Loucy (cell line): Measurements from ENCODE around the gene SLC6A18.

Experiments used
- H2AFZ ChIP-seq: fragments of 200-600 bp; sonication (generic); 2 replicates; pipeline ENCODE4 v1.6.0; 2016; ENCODE audit warnings: antibody characterized with exemption, mild to moderate bottlenecking, low read length, moderate library complexity
- H3F3A ChIP-seq: fragments of 200-600 bp; 2 replicates; pipeline ENCODE4 v1.6.0; 2016; ENCODE audit warnings: antibody characterized with exemption, low read depth, mild to moderate bottlenecking
- H3K27me3 ChIP-seq: fragments of 200-600 bp; sonication (generic); 2 replicates; pipeline ENCODE4 v1.6.1; 2014; ENCODE audit warnings: low read length, mild to moderate bottlenecking; ENCODE audit not compliant: insufficient read depth, poor library complexity, severe bottlenecking
- H3K36me3 ChIP-seq: fragments of 200-600 bp; sonication (generic); 2 replicates; pipeline ENCODE4 v1.6.1; 2016; ENCODE audit warnings: low read length; ENCODE audit not compliant: insufficient read depth
- H3K4me1 ChIP-seq: fragments of 200-600 bp; sonication (generic); 2 replicates; pipeline ENCODE4 v1.5.1; 2014; ENCODE audit warnings: low read length, mild to moderate bottlenecking; ENCODE audit not compliant: insufficient read depth, poor library complexity, severe bottlenecking
- H3K4me2 ChIP-seq: fragments of 200-600 bp; sonication (generic); 2 replicates; pipeline ENCODE4 v1.6.0; 2014; ENCODE audit warnings: antibody characterized with exemption, low read length, low read depth, mild to moderate bottlenecking; ENCODE audit not compliant: poor library complexity, severe bottlenecking
- H3K4me3 ChIP-seq: fragments of 200-600 bp; sonication (generic); 2 replicates; pipeline ENCODE4 v1.5.1; 2014; ENCODE audit warnings: low read length, mild to moderate bottlenecking, mixed read lengths; ENCODE audit not compliant: poor library complexity, severe bottlenecking
- H3K79me2 ChIP-seq: fragments of 200-600 bp; sonication (generic); 2 replicates; pipeline ENCODE4 v1.6.1; 2014; ENCODE audit warnings: low read length; ENCODE audit not compliant: insufficient read depth
- H3K9ac ChIP-seq: fragments of 200-600 bp; sonication (generic); 2 replicates; pipeline ENCODE4 v1.6.0; 2014; ENCODE audit warnings: mild to moderate bottlenecking, low read depth, low read length, moderate library complexity; ENCODE audit not compliant: poor library complexity, severe bottlenecking
- H3K9me2 ChIP-seq: fragments of 200-600 bp; sonication (generic); replicated peaks from 2 replicates; pipeline ENCODE4 v1.6.1; 2016; ENCODE audit warnings: low read depth, low read length, mixed read lengths
- H3K9me3 ChIP-seq: fragments of 200-600 bp; sonication (generic); 2 replicates; pipeline ENCODE4 v1.6.1; 2014; ENCODE audit warnings: mild to moderate bottlenecking, antibody characterized with exemption, low read length, low read depth; ENCODE audit not compliant: insufficient read depth
- H4K20me1 ChIP-seq: fragments of 200-600 bp; sonication (generic); 2 replicates; pipeline ENCODE4 v1.6.0; 2014; ENCODE audit warnings: antibody characterized with exemption, low read length, mild to moderate bottlenecking; ENCODE audit not compliant: insufficient read depth, poor library complexity, severe bottlenecking
- CTCF ChIP-seq: fragments of 200-600 bp; sonication (generic); conservative IDR thresholded peaks from 2 replicates; pipeline ENCODE4 v1.5.1; 2014; ENCODE audit warnings: mild to moderate bottlenecking, antibody characterized with exemption, low read length
- EZH2phosphoT487 ChIP-seq: fragments of 200-600 bp; IDR thresholded peaks from 2 replicates; pipeline ENCODE4 v1.6.1; 2018; ENCODE audit warnings: antibody characterized with exemption, mild to moderate bottlenecking, moderate library complexity, borderline replicate concordance

Gene SLC6A18

DNA sequence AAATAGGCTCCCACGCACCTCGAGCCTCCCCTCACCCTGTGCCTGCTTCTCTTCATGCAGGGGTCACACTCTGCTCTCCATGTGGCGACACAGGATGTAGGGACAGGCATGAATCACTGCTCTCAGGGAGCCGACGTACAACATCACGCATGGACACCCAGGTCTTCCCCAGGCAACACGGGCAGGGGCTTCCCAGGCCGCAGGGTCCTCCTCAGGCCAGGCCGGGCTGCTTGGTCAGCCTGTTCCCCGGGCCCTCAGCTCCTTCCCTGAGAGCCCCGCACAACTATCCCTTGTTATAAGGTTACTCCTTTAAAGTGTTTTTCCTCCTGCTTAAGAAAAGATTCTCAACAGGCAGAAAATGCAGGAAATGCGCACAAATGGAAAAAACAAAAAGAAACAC, 1.1 kb downstream of the SLC6A18 start:
- Histone ChIP-seq H3K9ac (no peak overlapping the region), H3F3A (peaks cover 15% of the 10 kb centered on the region), H2AFZ (no peak overlapping the region), H3K9me3 (no peaks in the 10 kb centered on the region), H4K20me1 (no peaks in the 10 kb centered on the region), H3K9me2 (no peaks in the 10 kb centered on the region), H3K4me1 (peaks cover 52% of the 10 kb centered on the region), H3K4me2 (no peak overlapping the region), H3K27me3 (no peaks in the 10 kb centered on the region), H3K79me2 (no peaks in the 10 kb centered on the region), H3K36me3 (no peaks in the 10 kb centered on the region), H3K4me3 (no peak overlapping the region)
- no peak for TF ChIP-seq CTCF
- TF ChIP-seq EZH2phosphoT487, result no peak

GRCh38 chr5:1226839-1227581, 1.8 kb downstream of the SLC6A18 start:
- no peaks in the 10 kb centered on the region for H4K20me1 ChIP-seq
- H3K79me2 ChIP-seq, result no peaks in the 10 kb centered on the region
- peaks cover 15% of the 10 kb centered on the region for H3F3A ChIP-seq
- no peaks in the 10 kb centered on the region for H3K36me3 ChIP-seq
- H3K4me1 ChIP-seq, result peaks cover 59% of the 10 kb centered on the region
- no peak overlapping the region for H2AFZ ChIP-seq
- H3K4me3 ChIP-seq, result peak overlapping the region; percentile 63
- no peaks in the 10 kb centered on the region for H3K9me3 ChIP-seq
- H3K9ac ChIP-seq, result no peak overlapping the region
- TF ChIP-seq CTCF, result no peak
- no peak for TF ChIP-seq EZH2phosphoT487
- H3K9me2 ChIP-seq, result no peaks in the 10 kb centered on the region
- H3K4me2 ChIP-seq, result peak overlapping the region; percentile 83
- no peaks in the 10 kb centered on the region for H3K27me3 ChIP-seq

DNA sequence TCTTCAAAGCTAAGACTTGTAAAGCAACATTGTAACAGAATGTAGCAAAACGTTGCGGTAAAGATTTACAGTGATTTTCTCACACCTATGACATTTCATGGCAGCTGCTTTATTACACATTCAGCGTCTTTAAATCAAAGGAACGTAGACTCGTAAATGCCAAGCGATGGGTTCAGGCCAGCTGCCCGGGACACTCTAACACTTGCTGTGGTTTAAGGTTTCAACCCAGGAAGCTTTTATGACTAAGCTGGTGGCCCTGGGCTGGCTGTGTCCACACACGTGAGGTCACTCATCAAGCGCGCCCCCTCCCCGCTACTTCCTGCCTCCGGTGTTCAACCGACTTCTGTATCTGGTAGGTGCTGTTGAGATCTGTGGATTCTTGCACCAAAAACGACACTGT, 2.5 kb downstream of the SLC6A18 start:
- TF ChIP-seq EZH2phosphoT487, result 0 out of 2 replicates have a peak, but pooled peaks have one; percentile 4
- no peak for TF ChIP-seq CTCF
- H3K9ac ChIP-seq, result peak overlapping the region; percentile 63
- H3F3A ChIP-seq, result peaks cover 15% of the 10 kb centered on the region
- peak overlapping the region; percentile 83 for H3K4me2 ChIP-seq
- H3K79me2 ChIP-seq, result no peaks in the 10 kb centered on the region
- H3K4me3 ChIP-seq, result peak overlapping the region; percentile 63
- H3K4me1 ChIP-seq, result peaks cover 59% of the 10 kb centered on the region
- H3K9me3 ChIP-seq, result no peaks in the 10 kb centered on the region
- H3K36me3 ChIP-seq, result no peaks in the 10 kb centered on the region
- no peaks in the 10 kb centered on the region for H4K20me1 ChIP-seq
- no peak overlapping the region for H2AFZ ChIP-seq
- no peaks in the 10 kb centered on the region for H3K9me2 ChIP-seq
- no peaks in the 10 kb centered on the region for H3K27me3 ChIP-seq
